ENCODE results near the gene PTPRM.

PTPRM gene

DNA sequence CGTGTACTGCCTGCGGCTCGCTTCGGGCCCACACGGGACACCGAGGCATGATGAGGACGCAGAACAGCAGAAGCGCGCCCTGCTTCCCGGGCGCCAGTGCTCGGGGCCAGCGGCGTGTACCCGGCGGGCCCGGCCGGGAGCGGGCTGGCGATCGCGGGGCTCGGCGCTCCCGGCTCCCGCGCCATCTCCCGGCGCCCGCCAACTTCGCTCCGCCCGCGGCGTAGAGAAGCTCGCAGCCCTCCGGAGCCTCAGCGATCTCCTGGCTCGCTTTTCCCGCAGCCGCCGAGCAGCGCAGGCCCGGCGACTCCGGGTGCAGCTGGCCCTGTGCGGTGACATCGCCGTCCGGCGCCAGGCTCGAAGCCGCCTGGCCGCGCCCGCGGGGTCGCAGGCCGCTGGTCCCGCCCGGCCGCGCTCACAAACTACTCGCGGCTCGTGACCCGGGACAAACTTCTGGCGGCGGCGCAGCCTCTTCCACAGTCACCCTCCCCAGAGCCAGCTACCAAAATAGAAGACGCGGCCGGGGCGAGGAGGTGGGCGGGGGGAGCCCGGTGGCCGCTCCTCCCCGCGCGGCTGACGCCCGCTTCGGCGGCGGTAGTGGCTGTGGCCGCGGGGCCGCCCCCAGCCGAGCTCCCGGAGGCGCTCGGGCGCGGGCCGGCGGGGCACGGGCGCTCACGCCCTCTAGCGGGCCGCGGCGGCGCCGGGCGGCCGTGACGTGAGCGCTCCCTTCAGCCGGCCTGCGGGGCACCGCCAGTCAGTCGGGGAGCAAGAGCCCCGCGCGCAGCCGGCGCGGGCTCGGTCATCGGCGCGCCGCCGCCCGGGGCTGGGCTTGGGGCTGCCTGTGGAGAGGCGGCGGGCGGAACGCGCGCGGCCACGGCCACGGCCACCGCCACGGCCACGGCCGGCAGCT lies at the start of gene PTPRM:
PTPRM (plus strand) TSS at position 750 of the 907 bp plus-strand sequence. CDS start 503 bp downstream, outside the sequence.
- DNase-seq (ENCODE audit: low read depth in 2 of 2, low spot score in 1 of 2): no peak

DNA sequence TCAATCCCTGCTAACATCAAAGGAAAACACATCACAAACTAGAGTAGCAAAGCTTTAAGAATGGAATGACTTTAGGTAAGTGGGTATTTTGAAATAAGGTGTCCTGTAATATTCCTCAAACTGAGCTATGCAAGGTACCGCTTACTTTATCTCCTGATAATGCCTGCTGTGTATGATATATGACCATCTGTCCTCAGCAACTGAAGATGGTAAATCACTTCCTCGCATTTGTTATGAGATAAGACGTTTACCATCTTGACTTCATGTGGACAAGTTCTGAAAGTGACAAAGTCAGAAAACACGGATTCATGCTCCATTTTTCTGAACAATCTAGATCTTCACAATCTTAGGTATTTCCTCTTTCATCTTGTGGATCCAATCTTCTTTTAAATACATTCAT lies 49.3 kb upstream of the PTPRM start:
- DNase-seq (ENCODE audit: low read depth in 2 of 2, low spot score in 1 of 2): no peak

DNA sequence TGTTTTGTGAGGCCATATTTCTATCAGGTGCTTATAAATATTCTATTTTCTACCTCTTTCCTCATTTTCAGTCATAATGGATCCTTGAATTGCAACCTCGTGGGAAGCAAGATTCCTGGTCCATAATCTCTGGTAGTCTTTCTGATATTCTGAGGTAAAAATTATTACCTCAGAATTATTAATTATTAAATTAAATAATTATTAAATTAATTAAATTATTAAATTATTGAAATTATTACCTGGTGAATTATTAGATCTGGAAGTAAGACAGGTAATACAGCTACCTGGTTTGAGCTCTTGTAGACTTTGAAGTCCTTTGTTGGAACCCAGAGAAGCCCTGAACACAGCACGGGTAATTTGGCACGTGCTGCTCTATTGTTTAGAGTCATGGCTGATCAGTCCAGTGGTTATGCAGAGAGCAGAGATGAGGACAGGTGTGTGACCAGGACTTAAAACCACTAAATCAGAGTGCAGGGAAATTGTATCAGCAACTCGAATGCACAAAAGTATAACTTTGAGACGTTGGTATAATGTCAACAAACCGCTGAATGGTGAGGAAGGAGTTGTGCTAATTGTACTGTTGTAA lies 46.8 kb upstream of the PTPRM start:
- no peak for DNase-seq (ENCODE audit: low read depth in 2 of 2, low spot score in 1 of 2)

DNA sequence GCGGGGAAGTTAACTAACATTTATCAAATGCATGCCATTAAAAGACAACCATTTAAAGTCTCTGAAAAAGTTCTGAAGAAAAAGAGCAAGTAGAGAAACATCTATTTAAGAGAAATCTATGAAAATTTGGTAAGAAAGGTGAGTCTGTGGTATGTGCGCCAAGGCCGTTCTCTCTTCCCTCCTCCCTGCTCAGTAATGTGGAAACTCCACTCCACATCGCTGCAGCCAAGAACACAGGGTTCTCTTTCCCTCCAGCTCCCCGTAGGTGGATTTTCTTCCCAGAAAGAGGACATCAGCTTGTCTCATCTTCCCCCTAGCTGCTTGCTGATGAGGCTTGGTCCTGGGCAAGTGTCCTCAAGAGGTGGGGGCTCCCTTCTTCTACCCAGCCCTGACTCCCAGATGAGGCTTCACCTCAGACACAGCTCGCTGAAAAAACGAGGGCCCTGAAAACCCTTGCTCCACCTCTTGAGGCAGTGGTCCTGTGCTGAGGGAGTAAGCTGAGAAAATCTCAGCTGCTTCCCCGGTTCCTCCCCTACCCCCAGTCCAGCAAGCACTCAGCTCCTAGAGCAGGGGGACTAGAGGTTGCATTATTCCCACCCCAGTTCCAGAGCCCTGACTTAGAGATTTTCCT lies 45.8 kb upstream of the PTPRM start:
- DNase-seq (ENCODE audit: low read depth in 2 of 2, low spot score in 1 of 2): no peak

DNA sequence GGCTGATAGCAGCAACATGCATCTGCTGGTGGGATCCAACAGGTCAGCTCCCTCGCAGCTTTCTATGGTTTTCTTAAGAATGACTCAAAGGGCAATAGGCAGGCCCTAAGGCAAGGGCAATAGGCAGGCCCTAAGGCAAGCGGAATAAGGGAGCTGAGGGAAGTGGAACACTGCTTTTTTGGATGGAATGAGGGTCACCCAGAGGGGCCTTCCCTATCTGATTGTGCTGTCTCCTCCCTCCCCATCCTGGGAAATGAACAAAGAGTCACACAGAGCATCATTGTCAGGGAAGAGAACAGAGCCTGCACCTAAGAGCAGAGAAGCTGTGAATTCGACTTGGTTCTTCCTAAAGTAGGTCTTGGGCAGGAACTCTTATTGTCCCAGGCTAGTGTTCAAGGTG lies 43.3 kb upstream of the PTPRM start:
- DNase-seq (ENCODE audit: low read depth in 2 of 2, low spot score in 1 of 2): no peak

DNA sequence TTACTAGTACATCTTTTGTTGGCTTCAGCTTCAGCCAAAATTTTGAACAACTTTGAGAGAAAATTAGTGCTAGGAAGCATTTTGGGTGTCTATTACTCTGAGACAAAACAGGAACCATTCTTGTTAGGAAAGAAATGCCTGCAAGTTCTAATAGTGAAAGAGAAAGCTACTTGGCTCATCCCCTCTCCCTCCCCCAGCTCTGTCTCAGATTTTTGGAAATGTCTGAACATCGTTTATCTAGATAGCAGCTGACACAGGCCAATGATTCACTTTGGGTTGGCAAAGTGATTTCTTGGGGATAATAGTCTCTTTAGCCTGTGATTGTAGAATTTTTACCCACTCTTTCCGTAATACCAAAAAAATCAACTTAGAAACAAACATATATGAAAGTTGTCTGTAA lies 42.3 kb upstream of the PTPRM start:
- DNase-seq (ENCODE audit: low read depth in 2 of 2, low spot score in 1 of 2): no peak

DNA sequence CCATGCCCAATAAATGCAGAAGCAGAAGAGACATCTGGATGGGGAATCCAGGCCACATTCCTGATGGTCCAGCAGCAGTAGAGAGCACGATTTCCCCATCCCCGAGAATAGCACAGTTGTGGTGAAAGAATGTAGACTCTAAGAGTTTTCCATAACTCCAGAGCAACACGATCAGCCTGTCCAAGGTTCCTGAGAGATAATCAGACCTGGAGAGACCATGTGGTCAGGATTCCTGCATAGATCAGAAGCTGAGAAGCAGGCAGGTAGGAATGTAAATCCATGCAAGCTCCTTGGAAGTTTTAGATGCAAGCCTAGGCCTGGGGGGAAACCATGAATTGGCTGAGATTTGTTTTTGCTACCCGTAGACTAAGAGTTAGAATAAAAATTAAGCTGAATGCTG lies 34.2 kb upstream of the PTPRM start:
- DNase-seq (ENCODE audit: low read depth in 2 of 2, low spot score in 1 of 2): no peak

DNA sequence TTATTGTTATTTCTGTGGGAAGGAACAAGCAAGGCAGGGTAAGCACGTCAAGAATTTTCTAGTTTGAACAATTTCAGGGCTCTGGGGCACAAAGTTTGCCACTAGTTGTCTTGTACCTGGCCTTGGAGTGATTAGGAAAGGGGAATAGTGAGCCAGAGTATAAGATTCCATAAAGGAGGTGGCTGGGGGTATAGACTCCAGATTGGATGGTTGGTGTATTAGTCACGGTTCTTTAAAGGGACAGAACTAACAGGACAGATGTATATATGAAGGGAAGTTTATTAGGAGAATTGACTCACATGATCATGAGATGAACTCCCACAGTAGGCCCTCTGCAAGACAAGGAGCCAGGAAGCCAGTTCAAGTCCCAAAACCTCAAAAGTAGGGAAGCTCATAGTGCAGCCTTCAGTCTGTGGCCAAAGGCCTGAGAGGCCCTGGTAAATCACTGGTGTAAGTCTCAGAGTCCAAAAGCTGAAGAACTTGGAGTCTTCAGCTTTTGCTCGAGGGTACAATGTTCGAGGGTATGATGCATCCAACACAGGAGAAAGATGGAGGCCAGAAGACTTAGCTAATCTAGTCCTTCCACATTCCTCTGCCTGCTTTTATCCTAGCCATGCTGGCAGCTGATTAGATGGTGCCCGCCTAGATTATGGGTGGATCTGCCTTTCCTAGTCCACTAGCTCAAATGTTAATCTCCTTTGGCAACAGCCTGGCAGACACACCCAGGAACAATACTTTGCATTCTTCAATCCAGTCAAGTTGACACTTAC lies 31.5 kb upstream of the PTPRM start:
- DNase-seq (ENCODE audit: low read depth in 2 of 2, low spot score in 1 of 2): no peak

DNA sequence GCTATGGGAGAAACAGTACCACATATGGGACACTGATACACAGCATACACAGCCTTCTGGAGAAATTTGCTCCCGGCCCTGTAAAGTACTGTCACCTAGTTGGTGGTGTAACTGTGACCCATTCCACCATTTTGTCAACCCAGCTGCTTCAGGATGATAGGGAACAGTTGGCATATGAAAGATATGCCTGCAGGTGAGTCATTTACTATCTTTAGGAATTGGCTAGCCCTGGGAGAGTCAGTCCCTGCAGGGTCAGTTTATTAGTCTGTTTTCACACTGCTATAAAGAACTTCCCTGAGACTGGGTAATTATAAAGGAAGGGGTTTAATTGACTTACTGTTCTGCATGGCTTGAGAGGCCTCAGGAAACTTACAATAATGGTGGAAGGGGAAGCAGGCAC lies 30.0 kb upstream of the PTPRM start:
- DNase-seq (ENCODE audit: low read depth in 2 of 2, low spot score in 1 of 2): no peak

DNA sequence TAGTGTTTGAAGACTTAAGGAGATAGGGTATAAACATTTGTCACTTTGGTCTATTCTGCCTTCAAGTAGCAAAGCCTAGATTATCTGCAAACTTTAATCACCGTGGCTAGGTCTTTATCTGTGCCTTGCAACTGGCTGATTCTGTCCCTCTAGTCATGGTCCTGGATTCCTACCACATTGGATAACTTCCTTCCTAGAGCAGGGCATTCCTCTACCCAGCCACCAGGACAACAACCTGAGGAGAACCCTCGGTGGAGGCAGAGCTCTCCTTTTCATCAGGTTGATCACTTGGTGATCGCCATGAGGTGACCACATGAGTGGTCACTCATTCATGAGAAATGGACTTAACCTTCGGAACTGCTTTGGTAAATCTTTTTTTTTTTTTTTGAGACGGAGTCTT lies 25.3 kb upstream of the PTPRM start:
- DNase-seq (ENCODE audit: low read depth in 2 of 2, low spot score in 1 of 2): no peak

DNA sequence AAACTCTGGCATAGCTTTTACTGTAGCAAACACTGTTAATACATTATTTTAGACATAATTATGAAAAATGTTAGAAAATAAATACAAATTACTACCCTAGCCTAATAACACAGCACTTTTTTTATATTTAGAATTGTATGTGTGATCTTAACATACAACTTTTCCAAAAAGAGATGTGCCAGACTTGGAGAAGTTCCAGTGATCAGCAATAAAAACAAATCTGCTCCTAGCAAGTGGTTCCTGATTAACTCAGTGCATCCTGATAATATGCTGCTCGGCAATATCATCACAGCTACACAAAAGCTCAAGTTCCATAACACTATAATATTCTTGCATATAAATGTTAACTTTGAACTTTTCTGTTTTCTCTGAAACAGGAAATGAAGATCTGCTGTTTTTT lies 22.4 kb upstream of the PTPRM start:
- no peak for DNase-seq (ENCODE audit: low read depth in 2 of 2, low spot score in 1 of 2)

DNA sequence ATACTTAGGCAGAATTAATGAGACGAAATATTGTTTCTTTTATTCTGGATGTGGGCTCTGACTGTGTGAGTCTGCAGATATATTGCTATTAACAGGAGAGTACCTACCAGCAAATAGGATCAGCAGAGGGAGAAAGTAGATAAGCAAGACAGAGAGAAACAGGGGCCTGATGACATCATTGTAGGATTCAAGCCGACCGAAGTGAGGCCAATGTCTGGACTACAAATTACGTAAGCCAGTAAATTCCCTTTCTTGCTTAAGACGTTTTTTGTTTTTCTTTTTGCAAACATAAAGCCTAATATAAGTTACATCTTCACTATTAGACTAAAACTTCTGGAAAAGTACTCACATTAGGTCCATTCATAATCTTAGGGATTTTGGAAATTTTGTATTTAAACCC lies 21.4 kb upstream of the PTPRM start:
- DNase-seq (ENCODE audit: low read depth in 2 of 2, low spot score in 1 of 2): no peak

DNA sequence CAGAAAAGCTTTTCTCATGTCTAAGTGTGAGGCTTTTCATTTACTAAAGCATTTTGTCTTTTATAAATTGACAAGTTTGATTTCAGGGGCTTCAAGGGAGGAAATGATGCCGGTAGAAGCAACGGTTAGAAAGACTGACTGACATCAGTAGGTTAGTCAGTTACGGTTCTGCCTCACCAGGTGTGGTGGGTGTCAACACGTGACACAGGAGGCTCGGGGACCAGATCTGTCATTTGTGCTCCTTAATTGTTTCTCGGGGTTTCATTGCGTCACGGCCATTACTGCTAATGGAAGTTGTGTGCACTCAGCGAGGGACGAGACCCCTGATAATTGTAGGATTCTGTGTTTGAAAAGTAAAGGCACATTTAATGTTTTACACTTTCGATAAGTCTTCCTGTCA lies 18.9 kb upstream of the PTPRM start:
- no peak for DNase-seq (ENCODE audit: low read depth in 2 of 2, low spot score in 1 of 2)

DNA sequence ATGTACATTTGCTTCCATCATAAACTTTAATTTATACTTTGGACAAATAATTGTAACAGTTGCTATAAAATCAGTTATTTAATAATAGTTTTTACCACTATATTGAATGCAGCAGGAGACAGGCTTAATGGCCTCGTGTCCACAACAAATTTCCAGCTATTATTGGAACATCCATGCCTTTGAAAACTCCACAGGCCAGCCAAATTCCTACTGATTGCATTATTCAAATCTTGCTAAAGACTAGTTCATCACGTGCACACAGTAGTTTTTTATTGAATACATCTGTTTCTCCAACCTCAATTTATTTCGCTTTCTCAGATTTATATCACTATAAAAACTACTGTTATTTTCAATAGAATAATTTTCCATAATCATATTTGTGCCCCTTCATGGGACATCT lies 18.4 kb upstream of the PTPRM start:
- no peak for DNase-seq (ENCODE audit: low read depth in 2 of 2, low spot score in 1 of 2)

DNA sequence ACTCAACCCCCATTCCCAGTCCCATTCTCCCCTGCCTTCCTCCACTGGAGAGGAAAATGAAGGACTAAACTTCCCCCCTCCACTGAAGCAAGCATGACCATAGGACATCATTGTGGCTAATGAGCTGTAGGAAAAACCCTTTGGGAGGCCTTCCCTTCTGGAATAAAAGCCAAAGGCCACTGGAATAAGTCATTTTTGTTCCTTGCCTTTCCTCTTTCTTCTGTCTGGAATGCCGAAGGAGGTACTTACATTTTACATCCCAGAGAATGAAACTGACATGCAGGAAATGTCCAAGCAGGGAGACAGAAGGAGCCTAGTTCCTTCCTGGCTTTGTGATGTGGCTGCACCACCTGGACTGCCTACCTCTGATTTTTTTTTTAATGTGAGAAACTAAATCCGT lies 9.1 kb upstream of the PTPRM start:
- no peak for DNase-seq (ENCODE audit: low read depth in 2 of 2, low spot score in 1 of 2)

DNA sequence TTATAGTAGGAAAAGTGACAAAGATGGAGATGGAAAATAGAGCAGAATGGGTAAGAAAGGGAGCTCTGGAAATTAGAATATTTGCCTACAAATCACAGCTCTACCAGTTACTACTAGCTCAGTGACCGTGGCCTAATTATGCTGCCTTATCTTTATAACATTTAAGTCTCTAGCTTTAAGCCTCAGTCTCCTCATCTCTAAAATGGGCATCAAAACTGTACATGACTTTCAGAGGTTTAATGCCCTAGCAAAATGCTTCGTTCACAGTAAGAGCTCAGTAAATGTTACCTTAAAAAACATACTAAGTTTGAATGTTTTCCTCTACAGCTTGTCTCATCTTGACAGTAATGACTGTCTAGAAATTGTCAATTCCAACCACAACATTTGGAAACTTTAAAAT lies 8.3 kb upstream of the PTPRM start:
- no peak for DNase-seq (ENCODE audit: low read depth in 2 of 2, low spot score in 1 of 2)

DNA sequence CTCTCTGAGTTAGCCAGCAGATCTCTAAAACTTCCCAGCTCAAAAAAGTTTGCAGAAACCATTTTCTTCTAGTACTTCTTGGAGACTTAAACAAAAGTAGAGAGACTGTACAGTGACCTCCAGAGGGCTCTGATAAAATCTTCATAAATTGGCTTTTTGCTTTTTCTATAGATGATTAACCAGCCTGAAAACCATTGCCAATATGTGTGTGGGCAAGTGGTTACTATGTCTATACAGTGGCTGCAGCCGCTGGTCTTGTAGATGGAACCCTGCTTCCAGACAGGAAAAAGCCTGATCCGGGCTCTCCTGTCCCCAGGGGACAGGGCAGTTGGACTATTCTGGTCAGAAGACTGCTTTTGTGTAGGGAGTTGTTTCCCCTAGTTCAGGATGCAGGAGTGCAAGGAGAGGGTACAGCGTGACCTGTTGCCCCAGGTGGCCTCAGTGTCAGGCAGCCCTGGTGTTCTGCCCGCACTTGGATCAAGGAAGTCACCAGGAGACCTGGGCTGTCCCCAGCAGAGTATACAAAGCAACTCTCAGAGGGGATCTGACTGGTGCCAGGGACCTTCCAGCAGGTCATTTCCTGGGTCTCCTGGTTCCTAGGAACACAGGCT lies 7.3 kb upstream of the PTPRM start:
- no peak for DNase-seq (ENCODE audit: low read depth in 2 of 2, low spot score in 1 of 2)

DNA sequence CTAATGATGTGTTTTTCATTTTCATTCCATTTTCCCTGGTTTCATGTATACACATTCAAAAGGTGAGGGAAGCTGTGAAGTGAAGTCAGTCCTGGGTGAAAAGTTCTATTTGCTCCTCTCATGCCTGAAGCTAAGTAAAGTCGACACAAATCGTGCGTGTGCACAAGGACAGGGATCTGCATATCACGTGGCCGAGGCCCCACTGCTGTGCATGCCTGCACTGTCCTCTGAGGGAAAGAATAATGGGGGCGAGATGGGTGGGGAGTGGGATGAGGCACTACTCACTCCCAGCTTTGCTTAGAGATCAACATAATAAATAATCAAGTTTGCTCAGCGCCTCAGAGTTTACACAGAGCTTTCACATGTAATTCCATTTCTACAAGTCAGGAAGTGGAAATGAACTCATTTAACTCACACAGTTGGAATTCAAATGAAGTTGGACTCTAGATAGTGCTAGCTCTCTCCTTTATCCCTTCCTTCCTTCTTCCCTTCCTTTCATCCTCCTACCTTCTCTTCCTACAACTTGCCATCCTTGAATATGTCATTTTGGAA lies 5.1 kb upstream of the PTPRM start:
- DNase-seq (ENCODE audit: low read depth in 2 of 2, low spot score in 1 of 2): no peak

DNA sequence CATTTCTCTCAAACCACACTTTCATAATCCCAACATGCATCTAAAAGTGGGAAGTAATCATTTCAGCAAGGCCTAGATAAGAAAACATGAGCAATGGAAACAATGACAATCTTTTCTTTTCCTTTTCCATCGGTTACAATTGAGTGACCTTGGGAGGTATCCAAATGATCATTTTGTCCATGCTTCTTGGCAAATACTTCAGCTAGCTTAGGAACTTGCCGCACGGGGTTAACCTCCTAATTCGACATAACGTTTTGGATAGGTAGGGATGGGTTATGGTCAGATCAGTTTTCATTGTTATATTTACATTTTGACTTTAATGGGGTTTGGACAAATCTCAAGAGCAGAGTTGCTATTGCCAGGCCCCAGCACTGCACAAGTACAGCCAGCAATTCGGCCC lies 4.6 kb upstream of the PTPRM start:
- no peak for DNase-seq (ENCODE audit: low read depth in 2 of 2, low spot score in 1 of 2)

DNA sequence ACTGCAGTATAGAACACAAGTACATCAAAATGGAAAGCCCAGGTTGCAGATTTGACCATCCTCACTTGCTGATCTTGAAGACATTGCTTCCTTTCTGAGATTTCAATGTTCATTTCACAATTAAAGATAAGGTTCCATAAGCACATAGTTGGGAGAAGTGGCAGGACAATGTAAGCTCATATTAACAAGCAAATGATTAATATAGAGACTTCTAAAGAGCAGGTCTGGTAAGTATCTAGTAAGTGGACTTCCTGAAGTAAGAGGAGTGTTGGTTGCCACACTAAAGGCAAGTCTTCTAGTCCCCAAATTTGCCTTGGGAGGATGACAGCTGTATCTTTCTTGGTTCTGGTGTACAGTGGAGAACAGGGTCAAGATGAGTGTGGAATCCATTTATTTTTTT lies 1.4 kb upstream of the PTPRM start:
- no peak for DNase-seq (ENCODE audit: low read depth in 2 of 2, low spot score in 1 of 2)

DNA sequence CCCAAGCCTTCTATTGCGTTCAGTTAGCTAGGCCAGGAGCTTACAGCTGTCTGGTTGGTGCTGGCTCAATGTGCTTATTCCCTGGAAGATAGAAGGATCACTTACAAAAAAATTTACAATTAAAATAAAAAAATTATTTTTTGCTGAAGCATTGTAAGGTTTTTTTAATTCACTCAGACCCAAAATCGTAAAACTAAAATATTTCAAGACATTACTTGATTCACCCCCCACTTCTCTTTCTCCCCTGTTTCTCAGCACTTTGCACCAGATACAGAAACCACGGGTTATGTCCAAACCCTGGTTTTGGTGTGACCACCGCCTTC lies 911 bp upstream of the PTPRM start:
- DNase-seq (ENCODE audit: low read depth in 2 of 2, low spot score in 1 of 2): no peak

All from stimulated activated CD8-positive, alpha-beta memory T cell treated with anti-CD3 and anti-CD28 coated beads, Interleukin-4, amount 100 ng/mL, for 4 hours (primary cell).